Stomach (tissue), 4 donors: ENCODE results near the gene PDE8A.

Source experiments
- CTCF ChIP-seq, 7 experiments: fragments of 450-650 bp in 4 of 7; fragments of 200-600 bp in 3 of 7; sonication (generic) in 3 of 7; IDR thresholded peaks; one replicate each; pipeline ENCODE4 v1.5.1; 2016 to 2019; ENCODE audit warnings: antibody characterized with exemption in 7 of 7, control low read depth in 2 of 7, mild to moderate bottlenecking in 1 of 7
- EP300 ChIP-seq: sonication (generic); formaldehyde crosslinking; IDR thresholded peaks from one replicate; pipeline ENCODE4 v1.6.1; 2017; ENCODE audit warnings: antibody characterized with exemption
- POLR2A ChIP-seq, 4 donors: fragments of 450-650 bp; IDR thresholded peaks; one replicate each; pipeline ENCODE4 v1.6.1; 2016; ENCODE audit warnings: antibody characterized with exemption in 4 of 4, control low read depth in 2 of 4, mild to moderate bottlenecking in 1 of 4, moderate library complexity in 1 of 4

GRCh38 chr15:84940399-84940798 is 41.3 kb upstream of the PDE8A start:
- TF ChIP-seq EP300 (no peak), POLR2A (IDR thresholded peaks at IDR 0.05) (no peak), CTCF (IDR thresholded peaks at IDR 0.05) (no peak)
